Heart left ventricle (tissue), 16 donors: ENCODE data around the gene RASGEF1C. TPM values are rescaled to one million over a fixed set of nuclear protein-coding genes. Genes with fewer than 3 reads are reported as not detected.

ENCODE experiments used
- ATAC-seq, 4 donors: fragments of 200-7000 bp; cut with Tn5 transposase; one replicate each; pipeline ENCODE4 v1.9.1; 2020 to 2022; ENCODE audit warnings: moderate library complexity in 4 of 4, mild to moderate bottlenecking in 3 of 4, moderate number of reproducible peaks in 1 of 4
- DNase-seq, 5 donors: peaks; one replicate each; pipeline ENCODE4 v3.0.0-alpha.2; 2020
- H3K27ac ChIP-seq, 12 donors: fragments of 200-600 bp; sonication (generic) in 4 of 12; one replicate each; pipeline versions ENCODE4 v1.5.0 to v1.8.0; 2016 to 2022; ENCODE audit warnings: mild to moderate bottlenecking in 2 of 12
- H3K27me3 ChIP-seq, 9 donors: fragments of 200-600 bp; sonication (generic) in 2 of 9; one replicate each; pipeline versions ENCODE4 v1.5.1 to v1.8.0; 2016 to 2022; ENCODE audit warnings: mild to moderate bottlenecking in 3 of 9
- H3K36me3 ChIP-seq, 9 donors: fragments of 200-600 bp; sonication (generic) in 2 of 9; one replicate each; pipeline versions ENCODE4 v1.5.0 to v1.8.0; 2018 to 2022; ENCODE audit warnings: mild to moderate bottlenecking in 2 of 9
- H3K4me1 ChIP-seq, 12 donors: fragments of 200-600 bp; sonication (generic) in 4 of 12; one replicate each; pipeline versions ENCODE4 v1.5.0 to v1.8.0; 2016 to 2022; ENCODE audit warnings: mild to moderate bottlenecking in 3 of 12
- H3K4me3 ChIP-seq, 12 donors: fragments of 200-600 bp; sonication (generic) in 4 of 12; one replicate each; pipeline versions ENCODE4 v1.5.0 to v1.8.0; 2017 to 2022; ENCODE audit warnings: mild to moderate bottlenecking in 9 of 12, moderate library complexity in 4 of 12
- H3K9me3 ChIP-seq, 12 donors: fragments of 200-600 bp; sonication (generic) in 4 of 12; one replicate each; pipeline versions ENCODE4 v1.5.0 to v1.8.0; 2016 to 2022; ENCODE audit warnings: mild to moderate bottlenecking in 1 of 12
- CTCF ChIP-seq, 12 donors: fragments of 200-600 bp; sonication (generic) in 4 of 12; IDR thresholded peaks; one replicate each; pipeline versions ENCODE4 v1.5.0 to v1.8.0; 2018 to 2022; ENCODE audit warnings: antibody characterized with exemption in 12 of 12, mild to moderate bottlenecking in 5 of 12
- POLR2A ChIP-seq, 2 donors: fragments of 450-650 bp; IDR thresholded peaks; one replicate each; pipeline ENCODE4 v1.6.1; 2017; ENCODE audit warnings: antibody characterized with exemption in 2 of 2, mild to moderate bottlenecking in 2 of 2, moderate library complexity in 2 of 2
- whole genome bisulfite sequencing, 4 donors: extraction: QIAGEN DNeasy Blood & Tissue Kit in 2 of 4; methylation state at CpG; one replicate each; pipeline versions ENCODE4 v1.1.5 to v1.1.7; 2013 to 2018; 5-methylcytosine and 5-hydroxymethylcytosine counted together
- intact Hi-C, 10 donors: fragments of 100-400 bp; cut with DNase I; formaldehyde crosslinking; loops; one replicate each; pipeline versions ENCODE4 v1.11.1 to v1.14.2; 2022
- polyA plus RNA-seq, 2 donors: library from polyadenylated mRNA; stranded (reverse); fragments of 200-250 nt; gene quantifications; one replicate each; pipeline ENCODE4 v1.2.3, GENCODE V29; 2013
- total RNA-seq, 9 donors: library from RNA; depleted of rRNA in 2 of 9; stranded (reverse); fragments of >200 nt in 2 of 9; fragmentation: NEBNext Ultra II Directional in 3 of 9; extraction: Animal tissue kit (Norgen Biotek cat#: 25700) in 3 of 9; gene quantifications; one replicate each; pipeline versions ENCODE4 v1.1.0 to v1.2.4, GENCODE V29; 2016 to 2023
- donor health status: ischemic (EF 13 %, LVEDD 7.1; RV severe dilation, severe dysfunction).
- donor health status: healthy with polysubstance abuse.
- donor health status: DM: no; HTN: yes; CAD: no.
- donor health status: DM: no; HTN: no; CAD: no.
- donor health status: ischemic (EF 25% LVEDD 6.9; RV normal size, moderate dysfunction).
- donor health status: ischemic (EF 25% LVEDD 5.7; RV mildly dilated, moderate dysfunction).
- donor health status: healthy.
- donor health status: DM: yes; HTN: yes; CAD: no.
- donor health status: ischemic (EF 35%, LVEDD 5.7; RV mildly dilated, moderate dysfunction).
- donor health status: nonischemic (EF 11% LVEDD 7.7; RV severe dilation, severe dysfunction).
- donor health status: DM: yes; HTN: yes; CAD: no.
- donor health status: PGD.
- donor health status: ischemic (EF 29% LVEDD 5.4; RV normal size, mild dysfunction).
- donor health status: nonischemic (EF 23%, LVEDD 6.1; RV moderate dilation, normal function).

Gene RASGEF1C
- total and polyA plus RNA-seq, 11 donors: 0.14 to 0.75 (median 0.19) TPM; not detected in 4

GRCh38 chr5:180079702-180080466 lies 129.1 kb downstream of the RASGEF1C start:
- intact Hi-C loops: loop anchor here in 4 of 10 donors (5.0 to 10.0 kb wide), 3 partner anchors 75 to 175 kb away; partner anchors contain the start of gene TBC1D9B (in 2 of the 4)
- Histone ChIP-seq H3K27me3 (peaks cover 0 to 18% (median 0%) of the 10 kb centered on the region in 9 donors), H3K27ac (no peak overlapping the region), H3K4me1 (peaks cover 0 to 3% (median 0%) of the 10 kb centered on the region in 12 donors), H3K36me3 (no peaks in the 10 kb centered on the region), H3K9me3 (no peaks in the 10 kb centered on the region), H3K4me3 (peak overlapping the region in 1 of 12 donors; percentile 8)
- TF ChIP-seq CTCF (IDR thresholded peaks at IDR 0.05) (no peak), POLR2A (IDR thresholded peaks at IDR 0.05) (no peak)
- no peak for ATAC-seq
- no peak for DNase-seq
- WGBS, 4 donors: 69 to 75% (median 72%) methylated on average over 8 to 14 of the region's 14 CpGs

GRCh38 chr5:180078348-180078747 lies 130.7 kb downstream of the RASGEF1C start:
- TF ChIP-seq POLR2A (IDR thresholded peaks at IDR 0.05) (no peak), CTCF (IDR thresholded peaks at IDR 0.05) (no peak)
- DNase-seq (no peak), ATAC-seq (no peak)
- Histone ChIP-seq H3K9me3 (no peaks in the 10 kb centered on the region), H3K27ac (no peak overlapping the region), H3K36me3 (no peaks in the 10 kb centered on the region), H3K4me3 (no peak overlapping the region), H3K4me1 (no peaks in the 10 kb centered on the region), H3K27me3 (peaks cover 0 to 18% (median 0%) of the 10 kb centered on the region in 9 donors)
- intact Hi-C loops: loop anchor here in 3 of 10 donors (5.0 to 10.0 kb wide), 3 partner anchors 74 to 174 kb away; partner anchors contain the start of gene TBC1D9B (in 1 of the 3)
- WGBS, 4 donors: 75 to 85% (median 85%) methylated on average over 9 of the region's 9 CpGs

GRCh38 chr5:180077594-180078284 lies 131.3 kb downstream of the RASGEF1C start:
- H3K9me3 ChIP-seq: peaks cover 0 to 1% (median 0%) of the 10 kb centered on the region in 12 donors
- H3K27ac ChIP-seq: no peak overlapping the region
- peaks cover 0 to 17% (median 0%) of the 10 kb centered on the region in 9 donors for H3K27me3 ChIP-seq
- no peaks in the 10 kb centered on the region for H3K4me1 ChIP-seq
- DNase-seq (no peak), ATAC-seq (no peak)
- no peak for TF ChIP-seq POLR2A (IDR thresholded peaks at IDR 0.05)
- TF ChIP-seq CTCF (IDR thresholded peaks at IDR 0.05): no peak
- no peaks in the 10 kb centered on the region for H3K36me3 ChIP-seq
- intact Hi-C loops: loop anchor here in 3 of 10 donors (5.0 to 10.0 kb wide), 3 partner anchors 73 to 173 kb away; partner anchors contain the start of gene TBC1D9B (in 1 of the 3)
- H3K4me3 ChIP-seq: no peak overlapping the region
- WGBS, 4 donors: 79 to 87% (median 86%) methylated on average over 9 of the region's 9 CpGs

- TF ChIP-seq POLR2A (IDR thresholded peaks at IDR 0.05) (no peak), CTCF (IDR thresholded peaks at IDR 0.05) (no peak)
- Histone ChIP-seq H3K4me3 (no peak overlapping the region), H3K36me3 (no peaks in the 10 kb centered on the region), H3K27ac (no peak overlapping the region), H3K27me3 (peaks cover 0 to 6% (median 0%) of the 10 kb centered on the region in 9 donors), H3K4me1 (peaks cover 0 to 8% (median 4%) of the 10 kb centered on the region in 12 donors), H3K9me3 (peaks cover 0 to 6% (median 0%) of the 10 kb centered on the region in 12 donors)
- DNase-seq: no peak
- intact Hi-C loops: loop anchor here in 3 of 10 donors (5.0 to 10.0 kb wide), 3 partner anchors 71 to 171 kb away; partner anchors contain the start of gene TBC1D9B (in 1 of the 3)
- WGBS, 4 donors: 86 to 93% (median 89%) methylated on average over 1 of the region's 1 CpG
- ATAC-seq: no peak
Observed at GRCh38 chr5:180075703-180076102, 133.3 kb downstream of the RASGEF1C start.
